MM.1S (cell line): ENCODE results near the gene MVK.

Source experiments
- EZH2 ChIP-seq: fragments of 300-600 bp; sonication (generic); optimal IDR thresholded peaks from 2 replicates; pipeline ENCODE3; 2017; ENCODE audit warnings: low read depth, mild to moderate bottlenecking, antibody characterized with exemption, low read length, mixed read lengths
- TF ChIP-seq, protein P1 (sequence below): fragments of 300-600 bp; sonication (generic); IDR thresholded peaks from 2 replicates; pipeline ENCODE4 v1.5.1; 2016; ENCODE audit warnings: antibody characterized with exemption, low read length, mixed read lengths

- TF ChIP-seq, protein P1, sequence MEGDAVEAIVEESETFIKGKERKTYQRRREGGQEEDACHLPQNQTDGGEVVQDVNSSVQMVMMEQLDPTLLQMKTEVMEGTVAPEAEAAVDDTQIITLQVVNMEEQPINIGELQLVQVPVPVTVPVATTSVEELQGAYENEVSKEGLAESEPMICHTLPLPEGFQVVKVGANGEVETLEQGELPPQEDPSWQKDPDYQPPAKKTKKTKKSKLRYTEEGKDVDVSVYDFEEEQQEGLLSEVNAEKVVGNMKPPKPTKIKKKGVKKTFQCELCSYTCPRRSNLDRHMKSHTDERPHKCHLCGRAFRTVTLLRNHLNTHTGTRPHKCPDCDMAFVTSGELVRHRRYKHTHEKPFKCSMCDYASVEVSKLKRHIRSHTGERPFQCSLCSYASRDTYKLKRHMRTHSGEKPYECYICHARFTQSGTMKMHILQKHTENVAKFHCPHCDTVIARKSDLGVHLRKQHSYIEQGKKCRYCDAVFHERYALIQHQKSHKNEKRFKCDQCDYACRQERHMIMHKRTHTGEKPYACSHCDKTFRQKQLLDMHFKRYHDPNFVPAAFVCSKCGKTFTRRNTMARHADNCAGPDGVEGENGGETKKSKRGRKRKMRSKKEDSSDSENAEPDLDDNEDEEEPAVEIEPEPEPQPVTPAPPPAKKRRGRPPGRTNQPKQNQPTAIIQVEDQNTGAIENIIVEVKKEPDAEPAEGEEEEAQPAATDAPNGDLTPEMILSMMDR: no peak
- no peak for TF ChIP-seq EZH2
Measured at GRCh38 chr12:109552971-109553370, 20.6 kb upstream of the MVK start.
